Fibroblast of lung (primary cell): Measurements from ENCODE around the gene TMEM208. TPM values are rescaled to one million over a fixed set of nuclear protein-coding genes. Genes with fewer than 3 reads are reported as not detected.

Experiments
- DNase-seq, 2 donors: peaks; one replicate each; pipeline versions ENCODE4 v3.0.0 to v3.0.0-alpha.2; 2010; ENCODE audit warnings: low read depth in 2 of 2
- H2AFZ ChIP-seq: 2 replicates; pipeline ENCODE4 v1.5.1; 2012; ENCODE audit warnings: low read length, control low read depth, inconsistent platforms
- H3K27ac ChIP-seq: 2 replicates; pipeline ENCODE4 v1.5.1; 2011; ENCODE audit warnings: low read length, control low read depth; ENCODE audit not compliant: insufficient read depth
- H3K27me3 ChIP-seq: 2 replicates; pipeline ENCODE4 v1.5.1; 2011; ENCODE audit warnings: mild to moderate bottlenecking, low read length; ENCODE audit not compliant: control insufficient read depth, insufficient read depth
- H3K36me3 ChIP-seq: 2 replicates; pipeline ENCODE4 v1.5.1; 2011; ENCODE audit warnings: low read length; ENCODE audit not compliant: control insufficient read depth, insufficient read depth
- H3K4me1 ChIP-seq: 2 replicates; pipeline ENCODE4 v1.5.1; 2011; ENCODE audit warnings: low read length; ENCODE audit not compliant: control insufficient read depth, insufficient read depth; ENCODE audit errors: extremely low read depth
- H3K4me2 ChIP-seq: 2 replicates; pipeline ENCODE4 v1.5.1; 2011; ENCODE audit warnings: low read length, control low read depth; ENCODE audit not compliant: insufficient read depth; ENCODE audit errors: extremely low read depth
- H3K4me3 ChIP-seq, 4 experiments: fragments of 200-600 bp in 1 of 4; sonication (generic) in 1 of 4; replicated peaks in 1 of 4; 2 replicates each; pipeline ENCODE4 v1.5.1; 2011 to 2016; ENCODE audit warnings: low read length in 4 of 4, low read depth in 3 of 4, mild to moderate bottlenecking in 3 of 4, control low read depth in 2 of 4, inconsistent platforms in 1 of 4, mixed read lengths in 1 of 4; ENCODE audit not compliant: insufficient read depth in 1 of 4; ENCODE audit errors: control extremely low read depth in 1 of 4
- H3K79me2 ChIP-seq: 2 replicates; pipeline ENCODE4 v1.5.1; 2012; ENCODE audit warnings: mild to moderate bottlenecking, low read length, inconsistent platforms; ENCODE audit not compliant: control insufficient read depth, insufficient read depth
- H3K9ac ChIP-seq: 2 replicates; pipeline ENCODE4 v1.5.1; 2011; ENCODE audit warnings: mild to moderate bottlenecking, low read length, control low read depth; ENCODE audit not compliant: insufficient read depth
- H3K9me3 ChIP-seq: 2 replicates; pipeline ENCODE4 v1.5.1; 2012; ENCODE audit warnings: low read depth, low read length; ENCODE audit not compliant: control insufficient read depth, insufficient read depth
- H4K20me1 ChIP-seq: 2 replicates; pipeline ENCODE4 v1.5.1; 2011; ENCODE audit warnings: low read length; ENCODE audit not compliant: control insufficient read depth, insufficient read depth; ENCODE audit errors: extremely low read depth
- CTCF ChIP-seq, 2 donors: IDR thresholded peaks in 1 of 2; conservative IDR thresholded peaks in 1 of 2; 1 replicate in 1 of 2; 2 replicates in 1 of 2; pipeline ENCODE4 v1.5.1; 2011 to 2012; ENCODE audit warnings: low read length in 2 of 2, control low read depth in 1 of 2, inconsistent platforms in 1 of 2, low read depth in 1 of 2, mild to moderate bottlenecking in 1 of 2
- EZH2 ChIP-seq: IDR thresholded peaks from 2 replicates; pipeline ENCODE4 v1.5.1; 2012; ENCODE audit warnings: low read length, control low read depth, mild to moderate bottlenecking; ENCODE audit errors: missing control alignments
- polyA plus RNA-seq, 2 donors: library from polyadenylated mRNA; depleted of rRNA in 1 of 2; stranded (reverse) in 1 of 2; unstranded in 1 of 2; fragments of >200 nt; gene quantifications; 2 replicates each; pipeline ENCODE4 v1.2.1, GENCODE V29; 2011 to 2012; ENCODE audit warnings: missing spikeins in 1 of 2
- total RNA-seq: library from RNA; depleted of rRNA; stranded (reverse); fragments of >200 nt; gene quantifications from 2 replicates; pipeline ENCODE4 v1.2.1, GENCODE V29; 2014

Gene TMEM208
- total and polyA plus RNA-seq, 2 donors (not counting 1 experiment from before 2014, with no cell fraction given), result 26.3 to 43.2 TPM

GRCh38 chr16:67207249-67208091 lies 19.5 kb upstream of the TMEM208 start:
- H3K9ac ChIP-seq, result no peak overlapping the region
- peak; percentile 24 to 40 for DNase-seq
- H3K27ac ChIP-seq, result no peak overlapping the region

GRCh38 chr16:67208154-67208896 lies 18.6 kb upstream of the TMEM208 start:
- no peak for TF ChIP-seq EZH2
- no peak for TF ChIP-seq CTCF (conservative IDR thresholded peaks at IDR 0.05 in 1 of 2, IDR thresholded peaks at IDR 0.05 in 1 of 2; ENCODE audit: low read depth in 1 of 2, low read length in 2 of 2)
- H3K4me3 ChIP-seq, result no peak overlapping the region
- H3K36me3 ChIP-seq, result peaks cover 7% of the 10 kb centered on the region
- no peaks in the 10 kb centered on the region for H3K79me2 ChIP-seq
- H3K4me1 ChIP-seq, result peaks cover 12% of the 10 kb centered on the region
- no peak for DNase-seq
- no peak overlapping the region for H3K4me2 ChIP-seq
- no peak overlapping the region for H2AFZ ChIP-seq
- H4K20me1 ChIP-seq, result no peaks in the 10 kb centered on the region
- H3K27ac ChIP-seq, result no peak overlapping the region
- H3K9me3 ChIP-seq, result no peaks in the 10 kb centered on the region
- no peak overlapping the region for H3K9ac ChIP-seq
- no peaks in the 10 kb centered on the region for H3K27me3 ChIP-seq

More at GRCh38 chr16:67207249-67208091, 19.5 kb upstream of the TMEM208 start:
- Histone ChIP-seq H2AFZ (no peak overlapping the region), H3K9me3 (no peaks in the 10 kb centered on the region), H3K4me3 (no peak overlapping the region), H3K4me2 (no peak overlapping the region), H3K79me2 (no peaks in the 10 kb centered on the region), H4K20me1 (no peaks in the 10 kb centered on the region), H3K27me3 (no peaks in the 10 kb centered on the region), H3K36me3 (peaks cover 11% of the 10 kb centered on the region), H3K4me1 (peaks cover 12% of the 10 kb centered on the region)
- TF ChIP-seq EZH2 (no peak), CTCF (conservative IDR thresholded peaks at IDR 0.05 in 1 of 2, IDR thresholded peaks at IDR 0.05 in 1 of 2; ENCODE audit: low read depth in 1 of 2, low read length in 2 of 2) (no peak)

GRCh38 chr16:67209565-67209964 lies 17.4 kb upstream of the TMEM208 start:
- Histone ChIP-seq H3K79me2 (no peaks in the 10 kb centered on the region), H4K20me1 (no peaks in the 10 kb centered on the region), H3K9me3 (no peaks in the 10 kb centered on the region), H3K4me1 (peaks cover 12% of the 10 kb centered on the region), H3K9ac (no peak overlapping the region), H3K4me2 (no peak overlapping the region), H3K27ac (no peak overlapping the region), H3K27me3 (no peaks in the 10 kb centered on the region), H3K4me3 (no peak overlapping the region), H2AFZ (no peak overlapping the region), H3K36me3 (no peaks in the 10 kb centered on the region)
- TF ChIP-seq CTCF (conservative IDR thresholded peaks at IDR 0.05 in 1 of 2, IDR thresholded peaks at IDR 0.05 in 1 of 2; ENCODE audit: low read depth in 1 of 2, low read length in 2 of 2) (no peak), EZH2 (no peak)
- DNase-seq, result no peak
